ENCODE measurements around the gene ROR1.

DNA sequence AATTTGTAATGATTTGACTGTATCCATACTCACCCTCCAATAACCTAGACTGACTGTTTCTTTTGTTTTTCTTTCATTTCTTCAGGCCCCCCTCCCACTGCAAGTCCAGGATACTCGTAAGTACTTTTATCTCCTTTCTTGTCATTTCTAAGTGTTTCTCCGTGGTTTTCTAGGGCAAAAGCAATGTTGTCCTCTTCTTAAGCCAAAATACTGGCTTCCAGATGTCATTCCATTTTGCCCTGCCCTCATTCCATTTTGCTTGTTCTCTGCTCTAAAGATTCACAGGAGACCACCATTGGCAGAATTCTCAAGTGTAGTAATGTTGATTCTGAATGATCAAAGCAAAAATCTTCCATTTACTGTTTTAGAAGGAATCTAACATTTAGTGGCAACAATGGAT is 276.8 kb downstream of the ROR1 start:
- TF ChIP-seq, protein P1, sequence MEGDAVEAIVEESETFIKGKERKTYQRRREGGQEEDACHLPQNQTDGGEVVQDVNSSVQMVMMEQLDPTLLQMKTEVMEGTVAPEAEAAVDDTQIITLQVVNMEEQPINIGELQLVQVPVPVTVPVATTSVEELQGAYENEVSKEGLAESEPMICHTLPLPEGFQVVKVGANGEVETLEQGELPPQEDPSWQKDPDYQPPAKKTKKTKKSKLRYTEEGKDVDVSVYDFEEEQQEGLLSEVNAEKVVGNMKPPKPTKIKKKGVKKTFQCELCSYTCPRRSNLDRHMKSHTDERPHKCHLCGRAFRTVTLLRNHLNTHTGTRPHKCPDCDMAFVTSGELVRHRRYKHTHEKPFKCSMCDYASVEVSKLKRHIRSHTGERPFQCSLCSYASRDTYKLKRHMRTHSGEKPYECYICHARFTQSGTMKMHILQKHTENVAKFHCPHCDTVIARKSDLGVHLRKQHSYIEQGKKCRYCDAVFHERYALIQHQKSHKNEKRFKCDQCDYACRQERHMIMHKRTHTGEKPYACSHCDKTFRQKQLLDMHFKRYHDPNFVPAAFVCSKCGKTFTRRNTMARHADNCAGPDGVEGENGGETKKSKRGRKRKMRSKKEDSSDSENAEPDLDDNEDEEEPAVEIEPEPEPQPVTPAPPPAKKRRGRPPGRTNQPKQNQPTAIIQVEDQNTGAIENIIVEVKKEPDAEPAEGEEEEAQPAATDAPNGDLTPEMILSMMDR (IDR thresholded peaks at IDR 0.05), result no peak
- no peak for TF ChIP-seq POLR2A (IDR thresholded peaks at IDR 0.05)

All from uterus (tissue), 2 donors.